DND-41 (cell line): ENCODE measurements around the gene TPK1.

Source experiments
- ATAC-seq: fragments of 200-7000 bp; cut with Tn5 transposase; 3 replicates; pipeline ENCODE4 v1.9.1; 2021; ENCODE audit warnings: low read depth; ENCODE audit not compliant: insufficient read depth
- DNase-seq: peaks from one replicate; pipeline ENCODE4 v3.0.0-alpha.2; 2020
- H2AFZ ChIP-seq: 2 replicates; pipeline ENCODE4 v1.6.0; 2012; ENCODE audit warnings: low read depth, low read length
- H3K27ac ChIP-seq: 2 replicates; pipeline ENCODE4 v1.5.1; 2012; ENCODE audit warnings: low read length, inconsistent platforms
- H3K27me3 ChIP-seq: fragments of 200-600 bp; sonication (generic); 2 replicates; pipeline ENCODE4 v1.6.0; 2012; ENCODE audit warnings: low read length, mild to moderate bottlenecking, inconsistent platforms; ENCODE audit not compliant: insufficient read depth, poor library complexity
- H3K36me3 ChIP-seq: 2 replicates; pipeline ENCODE4 v1.5.1; 2012; ENCODE audit warnings: low read length, inconsistent platforms; ENCODE audit not compliant: insufficient read depth
- H3K4me1 ChIP-seq: 2 replicates; pipeline ENCODE4 v1.5.1; 2012; ENCODE audit warnings: mild to moderate bottlenecking, low read length; ENCODE audit not compliant: insufficient read depth
- H3K4me2 ChIP-seq: 2 replicates; pipeline ENCODE4 v1.6.0; 2012; ENCODE audit warnings: mild to moderate bottlenecking, moderate library complexity, low read length, inconsistent platforms; ENCODE audit not compliant: insufficient read depth
- H3K4me3 ChIP-seq, 2 experiments: fragments of 200-600 bp in 1 of 2; shearing (Covaris generic) in 1 of 2; 2 replicates each; pipeline ENCODE4 v1.5.1; 2012 to 2016; ENCODE audit warnings: inconsistent platforms in 2 of 2, low read length in 2 of 2, mild to moderate bottlenecking in 2 of 2, low read depth in 1 of 2, moderate library complexity in 1 of 2
- H3K79me2 ChIP-seq: 2 replicates; pipeline ENCODE4 v1.6.0; 2012; ENCODE audit warnings: low read length, inconsistent platforms; ENCODE audit not compliant: insufficient read depth
- H3K9ac ChIP-seq: 2 replicates; pipeline ENCODE4 v1.6.0; 2012; ENCODE audit warnings: low read depth, mild to moderate bottlenecking, inconsistent platforms, low read length, moderate library complexity
- H3K9me3 ChIP-seq: 2 replicates; pipeline ENCODE4 v1.5.1; 2012; ENCODE audit warnings: low read length, moderate library complexity, mild to moderate bottlenecking, inconsistent platforms; ENCODE audit not compliant: insufficient read depth, severe bottlenecking
- H4K20me1 ChIP-seq: 2 replicates; pipeline ENCODE4 v1.6.0; 2012; ENCODE audit warnings: low read length; ENCODE audit not compliant: insufficient read depth
- CTCF ChIP-seq: IDR thresholded peaks from 2 replicates; pipeline ENCODE4 v1.5.1; 2012; ENCODE audit warnings: borderline replicate concordance, low read length, moderate library complexity, mild to moderate bottlenecking; ENCODE audit not compliant: poor library complexity, severe bottlenecking; ENCODE audit errors: extremely low read depth
- EZH2 ChIP-seq: IDR thresholded peaks from 3 replicates; pipeline ENCODE4 v1.6.1; 2012; ENCODE audit warnings: borderline replicate concordance, low read depth, mild to moderate bottlenecking, moderate library complexity, low read length, inconsistent platforms; ENCODE audit not compliant: severe bottlenecking

The TPK1 gene

DNA sequence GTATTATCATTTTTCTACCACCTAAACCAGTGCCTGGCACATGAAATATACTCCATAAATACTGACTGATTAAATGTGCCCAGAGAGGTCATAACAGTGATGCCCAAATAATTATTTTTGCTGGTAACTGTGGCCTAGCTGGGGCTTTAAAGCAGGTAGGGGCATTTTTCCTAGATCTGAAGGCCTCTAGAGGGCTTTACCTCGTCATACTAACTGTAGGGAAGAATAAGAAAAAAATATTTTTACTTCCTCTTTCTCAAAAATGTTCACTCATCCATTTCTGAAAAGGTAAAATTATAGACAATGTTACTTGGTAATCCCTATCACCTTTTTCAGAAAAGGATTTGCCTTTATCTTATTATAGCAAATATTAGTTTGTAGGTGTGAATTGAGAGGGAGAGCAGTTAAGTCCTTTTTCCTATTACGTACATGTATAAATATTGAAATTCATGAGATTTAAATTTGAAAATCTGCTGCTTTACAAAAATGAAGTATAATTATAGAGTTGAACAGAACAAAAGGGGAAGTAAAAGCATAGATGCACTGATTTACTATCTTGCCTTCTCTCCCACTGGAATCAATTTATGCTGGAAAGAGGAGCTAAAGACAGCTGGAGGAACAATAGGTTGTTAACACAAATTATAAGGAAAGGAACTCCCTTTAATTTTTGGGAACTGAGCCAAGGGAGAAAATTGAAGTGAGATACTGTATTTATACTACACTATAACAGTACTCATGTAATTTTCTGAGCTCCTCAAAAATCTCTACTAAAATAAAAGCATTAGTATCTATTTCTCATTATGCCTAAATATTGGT, 360.8 kb downstream of the TPK1 start:
- no peak overlapping the region for H2AFZ ChIP-seq
- no peaks in the 10 kb centered on the region for H3K27me3 ChIP-seq
- H3K4me3 ChIP-seq = no peak overlapping the region
- H3K36me3 ChIP-seq = no peaks in the 10 kb centered on the region
- H3K4me1 ChIP-seq = no peaks in the 10 kb centered on the region
- no peak overlapping the region for H3K4me2 ChIP-seq
- no peak overlapping the region for H3K27ac ChIP-seq
- ATAC-seq (no peak), DNase-seq (no peak)
- H4K20me1 ChIP-seq = no peaks in the 10 kb centered on the region
- TF ChIP-seq CTCF (no peak), EZH2 (no peak)
- no peaks in the 10 kb centered on the region for H3K79me2 ChIP-seq
- H3K9ac ChIP-seq = no peak overlapping the region
- no peaks in the 10 kb centered on the region for H3K9me3 ChIP-seq

GRCh38 chr7:144474363-144474762, 361.5 kb downstream of the TPK1 start:
- Histone ChIP-seq H3K27ac (no peak overlapping the region), H3K9ac (no peak overlapping the region), H3K9me3 (no peaks in the 10 kb centered on the region), H3K4me1 (no peaks in the 10 kb centered on the region), H3K36me3 (no peaks in the 10 kb centered on the region), H4K20me1 (no peaks in the 10 kb centered on the region), H3K4me2 (no peak overlapping the region), H2AFZ (no peak overlapping the region), H3K27me3 (no peaks in the 10 kb centered on the region), H3K4me3 (no peak overlapping the region), H3K79me2 (no peaks in the 10 kb centered on the region)
- no peak for DNase-seq
- TF ChIP-seq EZH2 (no peak), CTCF (no peak)
- ATAC-seq = no peak

GRCh38 chr7:144473908-144474307, 361.9 kb downstream of the TPK1 start:
- H2AFZ ChIP-seq = no peak overlapping the region
- no peak overlapping the region for H3K9ac ChIP-seq
- H4K20me1 ChIP-seq = no peaks in the 10 kb centered on the region
- no peaks in the 10 kb centered on the region for H3K27me3 ChIP-seq
- H3K4me2 ChIP-seq = no peak overlapping the region
- no peaks in the 10 kb centered on the region for H3K4me1 ChIP-seq
- DNase-seq (no peak), ATAC-seq (no peak)
- no peaks in the 10 kb centered on the region for H3K36me3 ChIP-seq
- no peak overlapping the region for H3K4me3 ChIP-seq
- H3K27ac ChIP-seq = no peak overlapping the region
- TF ChIP-seq CTCF (no peak), EZH2 (no peak)
- no peaks in the 10 kb centered on the region for H3K79me2 ChIP-seq
- no peaks in the 10 kb centered on the region for H3K9me3 ChIP-seq

DNA sequence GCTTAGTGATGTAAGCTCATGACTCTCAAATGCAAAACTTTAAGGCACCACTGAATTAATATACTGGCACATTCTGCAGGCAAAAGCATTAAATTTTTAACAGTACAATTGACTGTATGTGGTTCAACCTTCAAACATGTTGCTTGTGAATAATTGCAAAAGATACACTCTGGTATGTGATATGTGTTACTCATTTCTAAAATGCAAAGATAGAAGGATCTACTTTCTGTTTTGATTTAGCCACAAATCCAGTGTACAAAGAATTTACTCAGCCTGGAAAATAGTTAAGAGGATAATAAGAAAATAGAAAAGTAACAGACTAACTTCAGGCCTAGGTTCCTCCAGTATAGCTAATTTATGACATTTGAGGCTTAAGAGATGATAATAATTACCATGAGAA, 365.8 kb downstream of the TPK1 start:
- Histone ChIP-seq H3K27me3 (no peaks in the 10 kb centered on the region), H3K9ac (no peak overlapping the region), H3K4me2 (no peak overlapping the region), H3K36me3 (no peaks in the 10 kb centered on the region), H2AFZ (no peak overlapping the region), H4K20me1 (no peaks in the 10 kb centered on the region), H3K27ac (no peak overlapping the region), H3K4me1 (no peaks in the 10 kb centered on the region), H3K79me2 (no peaks in the 10 kb centered on the region), H3K4me3 (no peak overlapping the region), H3K9me3 (peaks cover 3% of the 10 kb centered on the region)
- ATAC-seq (no peak), DNase-seq (no peak)
- TF ChIP-seq CTCF (no peak), EZH2 (no peak)
